Lower leg skin (tissue), 4 donors: ENCODE data around the gene PARD6B. TPM values are rescaled to one million over a fixed set of nuclear protein-coding genes. Genes with fewer than 3 reads are reported as not detected.

Source experiments
- DNase-seq, 2 donors: peaks; one replicate each; pipeline ENCODE4 v3.0.0-alpha.2; 2019; ENCODE audit warnings: low spot score in 2 of 2
- H3K4me3 ChIP-seq: fragments of 200-600 bp; sonication (generic); 2 replicates; pipeline ENCODE4 v1.5.1; 2017; ENCODE audit warnings: mild to moderate bottlenecking, low read depth; ENCODE audit not compliant: poor library complexity, severe bottlenecking
- CTCF ChIP-seq, 3 donors: fragments of 450-650 bp; IDR thresholded peaks; one replicate each; pipeline ENCODE4 v1.5.1; 2016; ENCODE audit warnings: antibody characterized with exemption in 3 of 3, mild to moderate bottlenecking in 3 of 3, moderate library complexity in 2 of 3
- POLR2A ChIP-seq, 2 donors: fragments of 450-650 bp; IDR thresholded peaks; one replicate each; pipeline ENCODE4 v1.6.1; 2016 to 2017; ENCODE audit warnings: antibody characterized with exemption in 2 of 2, mild to moderate bottlenecking in 1 of 2, moderate library complexity in 1 of 2
- WGBS, 2 donors: methylation state at CpG; one replicate each; pipeline ENCODE4 v1.1.5; 2018; 5-methylcytosine and 5-hydroxymethylcytosine counted together
- intact Hi-C: fragments of 100-400 bp; cut with DNase I; formaldehyde crosslinking; loops from one replicate; pipeline ENCODE4 v1.15.0; 2023; ENCODE audit warnings: low total_unique reads
- total RNA-seq, 4 donors: library from RNA; depleted of rRNA; stranded (reverse); fragments of >200 nt; gene quantifications; one replicate each; pipeline ENCODE4 v1.1.0, GENCODE V29; 2016

The PARD6B gene
- 10 to 100 TPM; 10.5 to 11.8 (median 10.9) TPM for total RNA-seq

GRCh38 chr20:50731055-50731929 lies at the start of gene PARD6B:
TSS of gene PARD6B (plus strand) at chr20:50731580. CDS start at chr20:50731787, 207 bp downstream.
- WGBS, 2 donors, result 0 to 2% methylated on average over 3 to 47 of the region's 114 CpGs
- H3K4me3 ChIP-seq, result peak within 1 kb of the TSS; percentile 56
- DNase-seq, result peak; percentile 96 to 99
- intact Hi-C loops, result no loop called here
- no peak for TF ChIP-seq CTCF (IDR thresholded peaks at IDR 0.05)

GRCh38 chr20:50682065-50682464 lies 49.3 kb upstream of the PARD6B start:
- TF ChIP-seq POLR2A (IDR thresholded peaks at IDR 0.05) (no peak), CTCF (IDR thresholded peaks at IDR 0.05) (no peak)
- H3K4me3 ChIP-seq, result no peak overlapping the region
- WGBS, 2 donors, result 78 to 90% methylated on average over 4 of the region's 4 CpGs
- intact Hi-C loops, result no loop called here
- no peak for DNase-seq

- WGBS, 2 donors, result 82% methylated on average over 8 of the region's 8 CpGs
- no peak overlapping the region for H3K4me3 ChIP-seq
- no peak for TF ChIP-seq POLR2A (IDR thresholded peaks at IDR 0.05)
- no peak for TF ChIP-seq CTCF (IDR thresholded peaks at IDR 0.05)
- no peak for DNase-seq
- intact Hi-C loops, result no loop called here
These were observed 48.3 kb upstream of the PARD6B start for GRCh38 chr20:50682947-50683530.

- intact Hi-C loops, result no loop called here
- WGBS, 2 donors, result 95 to 98% methylated on average over 6 of the region's 6 CpGs
- TF ChIP-seq POLR2A (IDR thresholded peaks at IDR 0.05) (no peak), CTCF (IDR thresholded peaks at IDR 0.05) (no peak)
These were observed 47.8 kb upstream of the PARD6B start for GRCh38 chr20:50683570-50683969.

GRCh38 chr20:50686821-50687220 lies 44.6 kb upstream of the PARD6B start:
- 85 to 88% methylated on average over 10 of the region's 10 CpGs for WGBS, 2 donors
- no peak for DNase-seq
- TF ChIP-seq POLR2A (IDR thresholded peaks at IDR 0.05), result no peak
- TF ChIP-seq CTCF (IDR thresholded peaks at IDR 0.05), result no peak
- no peak overlapping the region for H3K4me3 ChIP-seq
- intact Hi-C loops, result no loop called here

More at GRCh38 chr20:50683570-50683969, 47.8 kb upstream of the PARD6B start:
- no peak overlapping the region for H3K4me3 ChIP-seq
- DNase-seq, result no peak
